Measurements from ENCODE around the gene SLC34A2. TPM values are rescaled to one million over a fixed set of nuclear protein-coding genes. Genes with fewer than 3 reads are reported as not detected.

Gene SLC34A2
- total RNA-seq, 1 experiment from 2014 or later: 0.28 TPM

- Histone ChIP-seq H3K36me3 (replicated peaks; ENCODE audit: control insufficient read depth, insufficient read depth, low read length) (no peaks in the 10 kb centered on the region), H3K27me3 (ENCODE audit: control insufficient read depth, insufficient read depth, low read length) (no peaks in the 10 kb centered on the region), H3K4me3 (ENCODE audit: insufficient read depth, low read depth, low read length) (no peak overlapping the region)
- peak; percentile 18 for DNase-seq
Measured at GRCh38 chr4:25676221-25676620, 20.6 kb downstream of the SLC34A2 start.

GRCh38 chr4:25677157-25677556 lies 21.5 kb downstream of the SLC34A2 start:
- no peak overlapping the region for H3K4me3 ChIP-seq (ENCODE audit: insufficient read depth, low read depth, low read length)
- H3K27me3 ChIP-seq (ENCODE audit: control insufficient read depth, insufficient read depth, low read length): no peaks in the 10 kb centered on the region
- DNase-seq: peak; percentile 5
- no peaks in the 10 kb centered on the region for H3K36me3 ChIP-seq (replicated peaks; ENCODE audit: control insufficient read depth, insufficient read depth, low read length)

GRCh38 chr4:25677943-25678342 lies 22.3 kb downstream of the SLC34A2 start:
- H3K4me3 ChIP-seq (ENCODE audit: insufficient read depth, low read depth, low read length): no peak overlapping the region
- peak; percentile 9 for DNase-seq
- no peaks in the 10 kb centered on the region for H3K36me3 ChIP-seq (replicated peaks; ENCODE audit: control insufficient read depth, insufficient read depth, low read length)
- H3K27me3 ChIP-seq (ENCODE audit: control insufficient read depth, insufficient read depth, low read length): no peaks in the 10 kb centered on the region

GRCh38 chr4:25687773-25688172 lies 32.1 kb downstream of the SLC34A2 start:
- no peak for DNase-seq
- H3K36me3 ChIP-seq (replicated peaks; ENCODE audit: control insufficient read depth, insufficient read depth, low read length): no peaks in the 10 kb centered on the region
- H3K27me3 ChIP-seq (ENCODE audit: control insufficient read depth, insufficient read depth, low read length): no peaks in the 10 kb centered on the region

GRCh38 chr4:25694466-25694865 lies 38.8 kb downstream of the SLC34A2 start:
- no peak overlapping the region for H3K4me3 ChIP-seq (ENCODE audit: insufficient read depth, low read depth, low read length)
- H3K27me3 ChIP-seq (ENCODE audit: control insufficient read depth, insufficient read depth, low read length): no peaks in the 10 kb centered on the region
- H3K36me3 ChIP-seq (replicated peaks; ENCODE audit: control insufficient read depth, insufficient read depth, low read length): no peaks in the 10 kb centered on the region
- no peak for DNase-seq

More at GRCh38 chr4:25687773-25688172, 32.1 kb downstream of the SLC34A2 start:
- H3K4me3 ChIP-seq (ENCODE audit: insufficient read depth, low read depth, low read length): no peak overlapping the region

- Histone ChIP-seq H3K4me3 (ENCODE audit: insufficient read depth, low read depth, low read length) (no peak overlapping the region), H3K36me3 (replicated peaks; ENCODE audit: control insufficient read depth, insufficient read depth, low read length) (no peaks in the 10 kb centered on the region), H3K27me3 (ENCODE audit: control insufficient read depth, insufficient read depth, low read length) (no peaks in the 10 kb centered on the region)
- no peak for DNase-seq
Measured at GRCh38 chr4:25696409-25696808, 40.8 kb downstream of the SLC34A2 start.

DNA sequence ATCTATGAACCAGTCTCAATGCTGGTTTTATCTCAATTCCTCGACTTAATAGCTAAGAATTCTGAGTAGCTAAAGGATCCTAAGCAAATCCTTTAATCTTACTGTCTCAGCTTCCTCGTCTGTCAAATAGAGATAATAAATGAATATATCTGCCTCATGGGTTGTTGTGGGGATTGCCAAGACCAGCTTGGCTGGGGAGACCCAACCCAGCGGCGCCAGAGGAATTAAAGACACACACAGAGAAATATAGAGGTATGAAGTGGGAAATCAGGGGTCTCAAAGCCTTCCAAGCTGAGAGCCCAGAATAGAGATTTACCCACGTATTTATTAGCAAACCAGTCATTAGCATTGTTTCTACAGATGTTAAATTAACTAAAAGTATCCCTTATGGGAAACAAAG lies 41.9 kb downstream of the SLC34A2 start:
- Histone ChIP-seq H3K4me3 (ENCODE audit: insufficient read depth, low read depth, low read length) (no peak overlapping the region), H3K27me3 (ENCODE audit: control insufficient read depth, insufficient read depth, low read length) (no peaks in the 10 kb centered on the region), H3K36me3 (replicated peaks; ENCODE audit: control insufficient read depth, insufficient read depth, low read length) (no peaks in the 10 kb centered on the region)
- DNase-seq: no peak

GRCh38 chr4:25700661-25701060 lies 45.0 kb downstream of the SLC34A2 start:
- no peaks in the 10 kb centered on the region for H3K27me3 ChIP-seq (ENCODE audit: control insufficient read depth, insufficient read depth, low read length)
- no peak for DNase-seq
- H3K4me3 ChIP-seq (ENCODE audit: insufficient read depth, low read depth, low read length): no peak overlapping the region
- H3K36me3 ChIP-seq (replicated peaks; ENCODE audit: control insufficient read depth, insufficient read depth, low read length): no peaks in the 10 kb centered on the region

GRCh38 chr4:25702848-25703247 lies 47.2 kb downstream of the SLC34A2 start:
- no peak overlapping the region for H3K4me3 ChIP-seq (ENCODE audit: insufficient read depth, low read depth, low read length)
- H3K36me3 ChIP-seq (replicated peaks; ENCODE audit: control insufficient read depth, insufficient read depth, low read length): no peaks in the 10 kb centered on the region
- no peak for DNase-seq
- H3K27me3 ChIP-seq (ENCODE audit: control insufficient read depth, insufficient read depth, low read length): no peaks in the 10 kb centered on the region

GRCh38 chr4:25703731-25704388 lies 48.2 kb downstream of the SLC34A2 start:
- Histone ChIP-seq H3K27me3 (ENCODE audit: control insufficient read depth, insufficient read depth, low read length) (no peaks in the 10 kb centered on the region), H3K36me3 (replicated peaks; ENCODE audit: control insufficient read depth, insufficient read depth, low read length) (no peaks in the 10 kb centered on the region), H3K4me3 (ENCODE audit: insufficient read depth, low read depth, low read length) (no peak overlapping the region)
- no peak for DNase-seq

- H3K27me3 ChIP-seq (ENCODE audit: control insufficient read depth, insufficient read depth, low read length): no peaks in the 10 kb centered on the region
- no peak for DNase-seq
- H3K36me3 ChIP-seq (replicated peaks; ENCODE audit: control insufficient read depth, insufficient read depth, low read length): no peaks in the 10 kb centered on the region
- H3K4me3 ChIP-seq (ENCODE audit: insufficient read depth, low read depth, low read length): no peak overlapping the region
Measured at GRCh38 chr4:25704516-25704915, 48.9 kb downstream of the SLC34A2 start.

GRCh38 chr4:25710637-25711036 lies 55.0 kb downstream of the SLC34A2 start:
- Histone ChIP-seq H3K36me3 (replicated peaks; ENCODE audit: control insufficient read depth, insufficient read depth, low read length) (no peaks in the 10 kb centered on the region), H3K4me3 (ENCODE audit: insufficient read depth, low read depth, low read length) (no peak overlapping the region), H3K27me3 (ENCODE audit: control insufficient read depth, insufficient read depth, low read length) (no peaks in the 10 kb centered on the region)
- no peak for DNase-seq

GRCh38 chr4:25712611-25713010 lies 57.0 kb downstream of the SLC34A2 start:
- Histone ChIP-seq H3K27me3 (ENCODE audit: control insufficient read depth, insufficient read depth, low read length) (no peaks in the 10 kb centered on the region), H3K4me3 (ENCODE audit: insufficient read depth, low read depth, low read length) (no peak overlapping the region)
- DNase-seq: no peak

GRCh38 chr4:25713812-25714211 lies 58.2 kb downstream of the SLC34A2 start:
- Histone ChIP-seq H3K4me3 (ENCODE audit: insufficient read depth, low read depth, low read length) (no peak overlapping the region), H3K36me3 (replicated peaks; ENCODE audit: control insufficient read depth, insufficient read depth, low read length) (no peaks in the 10 kb centered on the region), H3K27me3 (ENCODE audit: control insufficient read depth, insufficient read depth, low read length) (no peaks in the 10 kb centered on the region)
- DNase-seq: no peak

More at GRCh38 chr4:25712611-25713010, 57.0 kb downstream of the SLC34A2 start:
- H3K36me3 ChIP-seq (replicated peaks; ENCODE audit: control insufficient read depth, insufficient read depth, low read length): no peaks in the 10 kb centered on the region

DNA sequence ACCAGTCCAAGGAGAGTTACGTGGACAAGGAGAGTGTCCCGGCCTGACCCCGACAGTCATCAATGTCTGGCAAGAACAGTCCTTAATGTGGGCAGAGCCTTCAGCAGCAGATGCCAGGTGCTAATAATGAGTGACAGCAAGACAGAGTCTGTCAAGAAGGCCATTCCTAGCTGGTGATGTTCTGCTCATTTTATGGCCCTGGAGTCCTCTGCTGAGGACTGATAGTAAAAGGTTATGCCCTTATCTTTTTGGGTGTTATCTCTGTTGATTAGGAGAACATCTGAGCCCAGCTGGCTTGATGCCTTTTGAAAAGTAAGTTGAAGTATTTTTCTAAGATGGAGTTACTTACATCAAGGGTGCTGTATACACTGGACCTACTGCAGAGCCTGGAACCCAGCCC lies 67.3 kb downstream of the SLC34A2 start:
- H3K4me3 ChIP-seq (ENCODE audit: insufficient read depth, low read depth, low read length): no peak overlapping the region
- H3K36me3 ChIP-seq (replicated peaks; ENCODE audit: control insufficient read depth, insufficient read depth, low read length): no peaks in the 10 kb centered on the region
- no peak for DNase-seq
- no peaks in the 10 kb centered on the region for H3K27me3 ChIP-seq (ENCODE audit: control insufficient read depth, insufficient read depth, low read length)

DNA sequence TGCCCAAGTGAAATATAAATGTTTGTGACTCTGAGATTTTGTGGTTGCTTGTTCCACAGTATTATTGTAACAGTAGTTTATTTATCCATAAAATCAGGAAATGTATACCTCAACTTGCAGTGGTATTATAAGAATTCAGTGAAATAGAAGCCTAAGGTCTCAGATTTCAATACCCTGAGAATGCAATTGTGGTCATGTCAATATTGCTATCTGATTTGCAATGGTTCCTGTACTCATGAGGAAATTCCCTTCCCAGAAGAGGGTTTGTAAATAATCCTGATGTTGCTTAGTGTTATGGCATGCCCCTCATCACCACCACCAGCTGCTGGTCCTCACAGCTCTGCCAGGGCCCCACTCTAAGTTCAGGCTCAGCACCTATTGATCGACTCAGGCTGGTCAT lies 67.8 kb downstream of the SLC34A2 start:
- H3K27me3 ChIP-seq (ENCODE audit: control insufficient read depth, insufficient read depth, low read length): no peaks in the 10 kb centered on the region
- no peak overlapping the region for H3K4me3 ChIP-seq (ENCODE audit: insufficient read depth, low read depth, low read length)
- DNase-seq: no peak
- H3K36me3 ChIP-seq (replicated peaks; ENCODE audit: control insufficient read depth, insufficient read depth, low read length): no peaks in the 10 kb centered on the region
